Parathyroid adenoma (tissue), 2 donors: ENCODE data around the gene BMP15.
A peak's percentile ranks its signal among the peaks of the same experiment; 100 is the strongest.

ENCODE experiments used
- H2AFZ ChIP-seq: fragments of 300-600 bp; sonication (generic); one replicate; pipeline ENCODE4 v1.7.0; 2017; ENCODE audit warnings: antibody characterized with exemption, mild to moderate bottlenecking
- H3K27ac ChIP-seq: fragments of 300-600 bp; sonication (generic); one replicate; pipeline ENCODE4 v1.7.0; 2017
- H3K27me3 ChIP-seq: fragments of 300-600 bp; sonication (generic); one replicate; pipeline ENCODE4 v1.7.0; 2017; ENCODE audit warnings: low read length; ENCODE audit not compliant: control insufficient read depth, insufficient read depth
- H3K36me3 ChIP-seq: fragments of 300-600 bp; sonication (generic); one replicate; pipeline ENCODE4 v1.7.0; 2017; ENCODE audit warnings: low read length; ENCODE audit not compliant: control insufficient read depth, insufficient read depth
- H3K4me1 ChIP-seq: fragments of 300-600 bp; sonication (generic); one replicate; pipeline ENCODE4 v1.7.0; 2017; ENCODE audit warnings: control low read depth
- H3K4me2 ChIP-seq: fragments of 300-600 bp; sonication (generic); one replicate; pipeline ENCODE4 v1.7.0; 2017; ENCODE audit warnings: low read length
- H3K4me3 ChIP-seq: fragments of 300-600 bp; sonication (generic); one replicate; pipeline ENCODE4 v1.7.0; 2017; ENCODE audit warnings: low read depth, low read length
- H3K79me2 ChIP-seq: fragments of 300-600 bp; sonication (generic); one replicate; pipeline ENCODE4 v1.7.0; 2017; ENCODE audit warnings: control low read depth
- H3K9ac ChIP-seq: fragments of 300-600 bp; sonication (generic); one replicate; pipeline ENCODE4 v1.7.0; 2017; ENCODE audit warnings: mild to moderate bottlenecking
- H3K9me3 ChIP-seq: fragments of 300-600 bp; sonication (generic); one replicate; pipeline ENCODE4 v1.7.0; 2017; ENCODE audit warnings: low read length; ENCODE audit not compliant: control insufficient read depth
- CTCF ChIP-seq: fragments of 300-600 bp; sonication (generic); IDR thresholded peaks from one replicate; pipeline ENCODE4 v1.7.0; 2017; ENCODE audit warnings: antibody characterized with exemption, mild to moderate bottlenecking
- donor health status: primary hyperparathyroidism.

Gene BMP15

GRCh38 chrX:50927127-50927526, 16.6 kb downstream of the BMP15 start:
- Histone ChIP-seq H3K9ac (no peak overlapping the region), H3K27me3 (no peaks in the 10 kb centered on the region), H3K4me1 (no peaks in the 10 kb centered on the region), H3K79me2 (no peaks in the 10 kb centered on the region), H3K36me3 (no peaks in the 10 kb centered on the region), H3K27ac (no peak overlapping the region), H3K4me3 (no peak overlapping the region), H3K4me2 (no peak overlapping the region), H2AFZ (no peak overlapping the region), H3K9me3 (no peaks in the 10 kb centered on the region)
- TF ChIP-seq CTCF: no peak

- H3K36me3 ChIP-seq: no peaks in the 10 kb centered on the region
- H3K9ac ChIP-seq: no peak overlapping the region
- H3K9me3 ChIP-seq: no peaks in the 10 kb centered on the region
- no peaks in the 10 kb centered on the region for H3K4me1 ChIP-seq
- no peaks in the 10 kb centered on the region for H3K27me3 ChIP-seq
- H3K27ac ChIP-seq: no peak overlapping the region
- H3K4me2 ChIP-seq: no peak overlapping the region
- TF ChIP-seq CTCF: peak; percentile 23
- H3K79me2 ChIP-seq: no peaks in the 10 kb centered on the region
- H3K4me3 ChIP-seq: no peak overlapping the region
- no peak overlapping the region for H2AFZ ChIP-seq
These were observed 31.1 kb downstream of the BMP15 start for GRCh38 chrX:50941638-50942037.

- H3K27ac ChIP-seq: no peak overlapping the region
- no peak overlapping the region for H3K9ac ChIP-seq
- no peaks in the 10 kb centered on the region for H3K9me3 ChIP-seq
- no peaks in the 10 kb centered on the region for H3K4me1 ChIP-seq
- no peak for TF ChIP-seq CTCF
- H3K36me3 ChIP-seq: no peaks in the 10 kb centered on the region
- H3K79me2 ChIP-seq: no peaks in the 10 kb centered on the region
- H2AFZ ChIP-seq: no peak overlapping the region
- H3K27me3 ChIP-seq: no peaks in the 10 kb centered on the region
- H3K4me3 ChIP-seq: no peak overlapping the region
- no peak overlapping the region for H3K4me2 ChIP-seq
These were observed 31.9 kb downstream of the BMP15 start for GRCh38 chrX:50942471-50942870.

GRCh38 chrX:50952406-50952805, 41.9 kb downstream of the BMP15 start:
- H3K27me3 ChIP-seq: no peaks in the 10 kb centered on the region
- no peak overlapping the region for H3K9ac ChIP-seq
- H3K27ac ChIP-seq: no peak overlapping the region
- no peak overlapping the region for H2AFZ ChIP-seq
- TF ChIP-seq CTCF: no peak
- H3K4me3 ChIP-seq: no peak overlapping the region
- H3K4me2 ChIP-seq: no peak overlapping the region
- H3K4me1 ChIP-seq: no peaks in the 10 kb centered on the region
- H3K9me3 ChIP-seq: no peaks in the 10 kb centered on the region
- no peaks in the 10 kb centered on the region for H3K79me2 ChIP-seq
- no peaks in the 10 kb centered on the region for H3K36me3 ChIP-seq

- H3K4me1 ChIP-seq: no peaks in the 10 kb centered on the region
- TF ChIP-seq CTCF: no peak
These were observed 43.3 kb downstream of the BMP15 start for GRCh38 chrX:50953832-50954231.

More at GRCh38 chrX:50953832-50954231, 43.3 kb downstream of the BMP15 start:
- no peaks in the 10 kb centered on the region for H3K79me2 ChIP-seq
- no peaks in the 10 kb centered on the region for H3K27me3 ChIP-seq
- no peak overlapping the region for H3K4me3 ChIP-seq
- no peak overlapping the region for H3K9ac ChIP-seq
- H3K36me3 ChIP-seq: no peaks in the 10 kb centered on the region
- H2AFZ ChIP-seq: no peak overlapping the region
- H3K4me2 ChIP-seq: no peak overlapping the region
- H3K27ac ChIP-seq: no peak overlapping the region
- no peaks in the 10 kb centered on the region for H3K9me3 ChIP-seq
